NCI-H128 (cell line): ENCODE measurements around the gene CCR2.
"Not testable (repeated sequence)": the region's sequence is repeated elsewhere in the genome, so short reads cannot be mapped to it uniquely, and the experiment has no call there.

Source experiments
- DNase-seq: peaks from one replicate; lab custom pipeline; 2025; ENCODE audit not compliant: unreplicated experiment; lab: John Stamatoyannopoulos, UW

CCR2 gene

DNA sequence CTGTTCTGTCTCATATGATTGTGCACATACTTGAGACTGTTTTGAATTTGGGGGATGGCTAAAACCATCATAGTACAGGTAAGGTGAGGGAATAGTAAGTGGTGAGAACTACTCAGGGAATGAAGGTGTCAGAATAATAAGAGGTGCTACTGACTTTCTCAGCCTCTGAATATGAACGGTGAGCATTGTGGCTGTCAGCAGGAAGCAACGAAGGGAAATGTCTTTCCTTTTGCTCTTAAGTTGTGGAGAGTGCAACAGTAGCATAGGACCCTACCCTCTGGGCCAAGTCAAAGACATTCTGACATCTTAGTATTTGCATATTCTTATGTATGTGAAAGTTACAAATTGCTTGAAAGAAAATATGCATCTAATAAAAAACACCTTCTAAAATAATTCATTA, 21.9 kb downstream of the CCR2 start:
- no peak for DNase-seq

GRCh38 chr3:46378426-46378942, 24.6 kb downstream of the CCR2 start:
- DNase-seq = no peak

- no peak for DNase-seq
Measured at GRCh38 chr3:46380471-46381221, 26.7 kb downstream of the CCR2 start.

DNA sequence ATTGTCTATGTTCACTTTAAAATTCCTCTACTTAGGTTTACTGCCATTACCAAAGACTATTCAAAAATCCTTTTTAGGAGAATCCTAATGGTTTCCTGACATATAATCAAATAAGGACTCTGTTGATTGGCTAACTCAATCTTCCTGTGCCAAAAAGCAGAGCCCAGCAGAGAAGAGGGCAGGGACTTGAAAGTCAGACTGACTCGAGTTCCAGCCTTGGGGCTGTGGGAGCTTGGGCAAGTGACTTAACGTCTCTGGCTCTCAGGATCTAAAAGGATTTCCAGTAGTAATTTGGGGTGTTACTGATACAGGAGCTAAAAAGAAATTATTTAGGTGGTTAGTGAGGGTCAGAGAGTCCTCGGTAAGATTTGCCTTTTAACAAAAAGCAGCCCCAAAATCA, 27.7 kb downstream of the CCR2 start:
- no peak for DNase-seq

GRCh38 chr3:46383211-46383950, 29.5 kb downstream of the CCR2 start:
- no peak for DNase-seq

DNA sequence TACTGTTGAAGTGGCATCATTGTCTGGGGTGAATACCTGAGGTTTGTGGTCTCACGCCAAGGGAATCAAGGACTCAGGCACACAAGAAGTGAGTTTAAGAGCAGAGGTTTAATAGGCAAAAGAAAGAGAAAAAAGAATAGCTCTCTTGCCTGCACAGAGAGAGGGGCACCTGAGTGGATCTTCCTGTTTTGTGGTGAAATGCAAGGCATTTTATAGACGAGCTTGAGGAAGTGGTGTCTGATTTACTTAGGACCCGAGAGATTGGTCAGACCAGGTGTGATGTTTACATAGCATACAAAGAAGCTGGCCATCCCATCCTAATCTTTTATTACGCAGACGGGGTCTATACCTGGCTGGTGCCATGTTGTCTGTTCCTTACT, 30.0 kb downstream of the CCR2 start:
- DNase-seq = no peak

DNA sequence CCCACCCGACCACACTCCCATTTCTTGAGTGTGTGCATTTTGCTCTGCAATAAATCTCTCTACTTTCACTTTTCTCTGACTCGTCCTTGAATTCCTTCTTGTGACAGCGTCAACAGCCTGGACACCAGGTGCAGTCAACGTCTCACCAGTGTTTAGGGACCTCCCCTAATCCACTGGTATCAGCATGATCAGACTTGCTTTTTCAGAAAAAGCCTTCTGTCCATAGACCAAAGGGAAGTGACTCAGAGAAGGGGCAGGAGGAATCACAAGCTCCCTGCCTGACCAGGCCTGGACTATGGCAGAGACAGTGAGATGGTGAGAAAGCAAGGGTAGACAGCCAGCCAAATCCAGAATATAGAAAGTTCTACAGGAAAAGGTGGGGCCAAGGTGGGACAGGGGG, 32.3 kb downstream of the CCR2 start:
- no peak for DNase-seq

DNA sequence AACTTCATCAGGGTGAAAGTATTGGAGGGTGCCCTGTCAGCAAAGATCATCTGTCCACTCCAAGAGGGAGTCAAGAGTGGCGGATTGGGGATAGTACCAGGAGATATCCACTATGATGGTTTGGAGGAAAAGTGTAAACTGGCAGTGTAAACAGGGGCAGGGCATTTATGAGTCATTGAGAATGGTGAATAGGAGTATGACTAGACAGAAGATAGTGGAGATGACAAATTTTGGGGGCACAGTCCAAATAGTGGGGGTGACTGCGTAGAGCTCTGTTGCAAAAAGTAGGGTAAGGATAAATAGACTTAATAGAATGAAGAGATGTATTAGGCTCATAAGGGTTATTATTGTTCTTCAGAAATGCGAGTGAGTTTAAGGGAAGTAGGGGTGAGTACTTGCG, 34.9 kb downstream of the CCR2 start:
- DNase-seq = not testable (repeated sequence)

DNA sequence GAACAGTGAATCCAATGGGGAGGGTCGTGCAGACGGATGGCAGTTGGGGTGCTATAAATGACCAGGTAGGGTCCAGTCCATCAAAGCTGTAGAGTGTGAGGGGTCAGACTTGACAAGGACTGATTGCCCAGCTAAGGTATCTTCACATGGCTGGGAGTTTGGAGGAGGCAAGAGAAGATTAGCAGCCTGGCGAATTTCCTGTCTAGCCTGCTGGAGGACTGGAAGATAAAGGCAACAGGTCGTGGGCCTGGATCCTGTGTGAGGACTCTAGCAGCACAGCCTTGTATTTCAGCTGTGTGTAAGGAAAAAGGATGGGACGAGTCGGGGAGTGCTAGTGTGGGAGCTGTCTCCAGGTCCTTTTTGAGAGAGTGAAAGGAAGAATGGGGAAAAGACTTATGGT, 35.4 kb downstream of the CCR2 start:
- no peak for DNase-seq

- DNase-seq = not testable (repeated sequence)
Measured at GRCh38 chr3:46391526-46391925, 37.6 kb downstream of the CCR2 start.

- DNase-seq = no peak
Measured at GRCh38 chr3:46393011-46393410, 39.1 kb downstream of the CCR2 start.

GRCh38 chr3:46393554-46394434, 39.9 kb downstream of the CCR2 start:
- DNase-seq = no peak

- no peak for DNase-seq
Measured at GRCh38 chr3:46395210-46395661, 41.3 kb downstream of the CCR2 start.

- DNase-seq = no peak
Measured at GRCh38 chr3:46395766-46396530, 42.0 kb downstream of the CCR2 start.

GRCh38 chr3:46397111-46397510, 43.2 kb downstream of the CCR2 start:
- DNase-seq = no peak

- DNase-seq = no peak
Measured at GRCh38 chr3:46398186-46398955, 44.5 kb downstream of the CCR2 start.

- DNase-seq = no peak
Measured at GRCh38 chr3:46399098-46399497, 45.2 kb downstream of the CCR2 start.

GRCh38 chr3:46399557-46399956, 45.6 kb downstream of the CCR2 start:
- no peak for DNase-seq

- DNase-seq = no peak
Measured at GRCh38 chr3:46400000-46400734, 46.3 kb downstream of the CCR2 start.
